ENCODE measurements around the gene SLC16A6. TPM values are rescaled to one million over a fixed set of nuclear protein-coding genes. Genes with fewer than 3 reads are reported as not detected.
"Not testable (repeated sequence)": the region's sequence is repeated elsewhere in the genome, so short reads cannot be mapped to it uniquely, and the experiment has no call there.

The SLC16A6 gene
- total and polyA plus RNA-seq, 2 experiments from 2014 or later: 0.16 to 0.32 TPM

- Histone ChIP-seq H3K9me3 (ENCODE audit: low read depth) (no peaks in the 10 kb centered on the region), H2AFZ (no peak overlapping the region), H3K4me1 (ENCODE audit: insufficient read depth) (no peaks in the 10 kb centered on the region), H3K27ac (no peak overlapping the region), H3K9me2 (ENCODE audit: insufficient read depth) (no peaks in the 10 kb centered on the region), H3K79me2 (ENCODE audit: insufficient read depth) (no peaks in the 10 kb centered on the region), H4K20me1 (ENCODE audit: insufficient read depth) (no peaks in the 10 kb centered on the region), H3K9ac (no peak overlapping the region), H3K4me2 (ENCODE audit: unreplicated experiment) (no peak overlapping the region), H3K4me3 (no peak overlapping the region), H3K27me3 (replicated peaks; ENCODE audit: insufficient read depth) (no peaks in the 10 kb centered on the region), H3F3A (ENCODE audit: insufficient read depth) (no peaks in the 10 kb centered on the region), H3K36me3 (ENCODE audit: low read depth) (no peaks in the 10 kb centered on the region)
- in situ Hi-C loops (cut with MboI): no loop called here
- 92 to 95% methylated on average over 4 of the region's 4 CpGs for WGBS, 2 experiments (ENCODE audit: low coverage in 1 of 2, low lambda C conversion rate in 2 of 2, missing lambda C conversion rate in 2 of 2)
- no peak for DNase-seq
- no peak for TF ChIP-seq EZH2 (IDR thresholded peaks at IDR 0.05; ENCODE audit: insufficient read depth, poor library complexity, severe bottlenecking)
- TF ChIP-seq EZH2phosphoT487 (IDR thresholded peaks at IDR 0.05; ENCODE audit: insufficient read depth, low read depth): no peak
Observed at GRCh38 chr17:68221786-68222185, 69.1 kb downstream of the SLC16A6 start.

GRCh38 chr17:68220786-68221185 is 70.1 kb downstream of the SLC16A6 start:
- H3K4me3 ChIP-seq; H2AFZ ChIP-seq; H3K9me3 ChIP-seq (ENCODE audit: low read depth); H3K9me2 ChIP-seq (ENCODE audit: insufficient read depth); H3K27ac ChIP-seq; H3K4me2 ChIP-seq (ENCODE audit: unreplicated experiment); H4K20me1 ChIP-seq (ENCODE audit: insufficient read depth); H3K36me3 ChIP-seq (ENCODE audit: low read depth); DNase-seq; H3K4me1 ChIP-seq (ENCODE audit: insufficient read depth); H3K9ac ChIP-seq; H3K79me2 ChIP-seq (ENCODE audit: insufficient read depth); in situ Hi-C loops (cut with MboI); H3K27me3 ChIP-seq (replicated peaks; ENCODE audit: insufficient read depth); H3F3A ChIP-seq (ENCODE audit: insufficient read depth): not testable (repeated sequence)
- 94 to 95% methylated on average over 12 of the region's 12 CpGs for WGBS, 2 experiments (ENCODE audit: low coverage in 1 of 2, low lambda C conversion rate in 2 of 2, missing lambda C conversion rate in 2 of 2)

GRCh38 chr17:68220186-68220585 is 70.7 kb downstream of the SLC16A6 start:
- DNase-seq; H3K4me3 ChIP-seq; H3K79me2 ChIP-seq (ENCODE audit: insufficient read depth); H3F3A ChIP-seq (ENCODE audit: insufficient read depth); H3K9me3 ChIP-seq (ENCODE audit: low read depth); H3K27ac ChIP-seq; H3K4me2 ChIP-seq (ENCODE audit: unreplicated experiment); in situ Hi-C loops (cut with MboI); H3K36me3 ChIP-seq (ENCODE audit: low read depth); H3K9ac ChIP-seq; H3K27me3 ChIP-seq (replicated peaks; ENCODE audit: insufficient read depth); H3K4me1 ChIP-seq (ENCODE audit: insufficient read depth); H4K20me1 ChIP-seq (ENCODE audit: insufficient read depth); H2AFZ ChIP-seq; H3K9me2 ChIP-seq (ENCODE audit: insufficient read depth): not testable (repeated sequence)
- 88 to 96% methylated on average over 2 of the region's 2 CpGs for WGBS, 2 experiments (ENCODE audit: low coverage in 1 of 2, low lambda C conversion rate in 2 of 2, missing lambda C conversion rate in 2 of 2)

- H3K9me3 ChIP-seq (ENCODE audit: low read depth); H3K9ac ChIP-seq; H3F3A ChIP-seq (ENCODE audit: insufficient read depth); DNase-seq; H3K9me2 ChIP-seq (ENCODE audit: insufficient read depth); H3K4me3 ChIP-seq; H3K4me1 ChIP-seq (ENCODE audit: insufficient read depth); H3K4me2 ChIP-seq (ENCODE audit: unreplicated experiment); H3K27me3 ChIP-seq (replicated peaks; ENCODE audit: insufficient read depth); H3K27ac ChIP-seq; H2AFZ ChIP-seq; H3K79me2 ChIP-seq (ENCODE audit: insufficient read depth); H4K20me1 ChIP-seq (ENCODE audit: insufficient read depth); in situ Hi-C loops (cut with MboI); H3K36me3 ChIP-seq (ENCODE audit: low read depth): not testable (repeated sequence)
- 90 to 91% methylated on average over 5 of the region's 5 CpGs for WGBS, 2 experiments (ENCODE audit: low coverage in 1 of 2, low lambda C conversion rate in 2 of 2, missing lambda C conversion rate in 2 of 2)
Observed at GRCh38 chr17:68219429-68219828, 71.5 kb downstream of the SLC16A6 start.

Other genes starting within 250 kb of the SLC16A6 start
- gene AMZ2, start 43.1 kb downstream of the SLC16A6 start, total RNA-seq (2014; rRNA removed; shearing (Covaris generic)): 81.6 and 96.7 TPM in 2 replicates
- 117 and 120 TPM in 2 replicates for gene AMZ2, start 43.1 kb downstream of the SLC16A6 start, polyA plus RNA-seq (2016; fragmentation: Nextera tagmentation; extraction: Ambion mirVana)
- gene ARSG, start 368 bp upstream of the SLC16A6 start, total RNA-seq (2014; rRNA removed; shearing (Covaris generic)): 2.8 and 9.1 TPM in 2 replicates
- 5.0 and 5.6 TPM in 2 replicates for gene ARSG, start 368 bp upstream of the SLC16A6 start, polyA plus RNA-seq (2016; fragmentation: Nextera tagmentation; extraction: Ambion mirVana)
- gene WIPI1, start 166.4 kb upstream of the SLC16A6 start, total RNA-seq (2014; rRNA removed; shearing (Covaris generic)): 82.0 and 91.4 TPM in 2 replicates
- gene WIPI1, start 166.4 kb upstream of the SLC16A6 start, polyA plus RNA-seq (2016; fragmentation: Nextera tagmentation; extraction: Ambion mirVana): 99.1 and 100 TPM in 2 replicates
- 281 and 287 TPM in 2 replicates for gene PRKAR1A, start 221.3 kb upstream of the SLC16A6 start, total RNA-seq (2014; rRNA removed; shearing (Covaris generic))
- gene PRKAR1A, start 221.3 kb upstream of the SLC16A6 start, polyA plus RNA-seq (2016; fragmentation: Nextera tagmentation; extraction: Ambion mirVana): 331 and 332 TPM in 2 replicates

Data from GM23248 (cell line).